GM06990 (cell line): ENCODE measurements around the gene MAPK4.
"Not testable (repeated sequence)": the region's sequence is repeated elsewhere in the genome, so short reads cannot be mapped to it uniquely, and the experiment has no call there.

Source experiments
- DNase-seq: peaks from one replicate; pipeline ENCODE4 v3.0.0-alpha.2; 2011; ENCODE audit not compliant: insufficient read length; ENCODE audit errors: extremely low read depth
- H3K27me3 ChIP-seq: replicated peaks from 2 replicates; pipeline ENCODE4 v1.6.0; 2011; ENCODE audit warnings: low read length; ENCODE audit not compliant: control insufficient read depth, insufficient read depth
- H3K36me3 ChIP-seq: 2 replicates; pipeline ENCODE4 v1.5.1; 2011; ENCODE audit warnings: low read length; ENCODE audit not compliant: control insufficient read depth, insufficient read depth
- H3K4me3 ChIP-seq: replicated peaks from 2 replicates; pipeline ENCODE4 v1.5.1; 2011; ENCODE audit warnings: low read depth, mild to moderate bottlenecking, control low read depth, low read length
- TF ChIP-seq, protein P1 (sequence below): IDR thresholded peaks from 2 replicates; pipeline ENCODE4 v1.5.1; 2011; ENCODE audit warnings: low read length, control low read depth, mild to moderate bottlenecking, inconsistent platforms; ENCODE audit not compliant: insufficient read depth, poor library complexity, severe bottlenecking

MAPK4 gene

DNA sequence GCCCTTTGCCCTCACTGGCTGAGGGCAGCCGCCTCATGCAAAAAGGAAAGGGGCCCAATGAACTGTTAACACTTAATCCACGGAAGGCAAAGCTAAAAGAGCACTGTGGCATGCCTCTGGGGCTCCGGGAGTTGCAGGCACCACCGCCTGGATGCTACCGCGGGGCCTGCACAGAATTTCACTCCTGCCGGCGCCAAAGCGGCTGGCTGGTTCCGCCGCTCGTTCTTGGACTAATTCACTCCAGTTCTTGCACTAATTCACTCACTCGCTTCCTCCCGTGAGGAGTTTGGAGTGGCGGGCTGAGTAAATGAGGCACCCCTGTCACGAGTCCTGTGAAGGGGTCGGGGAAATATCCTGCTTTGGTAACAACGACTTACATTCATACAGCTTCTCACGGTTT lies 14.0 kb upstream of the MAPK4 start:
- TF ChIP-seq, protein P1, sequence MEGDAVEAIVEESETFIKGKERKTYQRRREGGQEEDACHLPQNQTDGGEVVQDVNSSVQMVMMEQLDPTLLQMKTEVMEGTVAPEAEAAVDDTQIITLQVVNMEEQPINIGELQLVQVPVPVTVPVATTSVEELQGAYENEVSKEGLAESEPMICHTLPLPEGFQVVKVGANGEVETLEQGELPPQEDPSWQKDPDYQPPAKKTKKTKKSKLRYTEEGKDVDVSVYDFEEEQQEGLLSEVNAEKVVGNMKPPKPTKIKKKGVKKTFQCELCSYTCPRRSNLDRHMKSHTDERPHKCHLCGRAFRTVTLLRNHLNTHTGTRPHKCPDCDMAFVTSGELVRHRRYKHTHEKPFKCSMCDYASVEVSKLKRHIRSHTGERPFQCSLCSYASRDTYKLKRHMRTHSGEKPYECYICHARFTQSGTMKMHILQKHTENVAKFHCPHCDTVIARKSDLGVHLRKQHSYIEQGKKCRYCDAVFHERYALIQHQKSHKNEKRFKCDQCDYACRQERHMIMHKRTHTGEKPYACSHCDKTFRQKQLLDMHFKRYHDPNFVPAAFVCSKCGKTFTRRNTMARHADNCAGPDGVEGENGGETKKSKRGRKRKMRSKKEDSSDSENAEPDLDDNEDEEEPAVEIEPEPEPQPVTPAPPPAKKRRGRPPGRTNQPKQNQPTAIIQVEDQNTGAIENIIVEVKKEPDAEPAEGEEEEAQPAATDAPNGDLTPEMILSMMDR = no peak
- no peak for DNase-seq
- Histone ChIP-seq H3K36me3 (no peaks in the 10 kb centered on the region), H3K4me3 (no peak overlapping the region), H3K27me3 (no peaks in the 10 kb centered on the region)

DNA sequence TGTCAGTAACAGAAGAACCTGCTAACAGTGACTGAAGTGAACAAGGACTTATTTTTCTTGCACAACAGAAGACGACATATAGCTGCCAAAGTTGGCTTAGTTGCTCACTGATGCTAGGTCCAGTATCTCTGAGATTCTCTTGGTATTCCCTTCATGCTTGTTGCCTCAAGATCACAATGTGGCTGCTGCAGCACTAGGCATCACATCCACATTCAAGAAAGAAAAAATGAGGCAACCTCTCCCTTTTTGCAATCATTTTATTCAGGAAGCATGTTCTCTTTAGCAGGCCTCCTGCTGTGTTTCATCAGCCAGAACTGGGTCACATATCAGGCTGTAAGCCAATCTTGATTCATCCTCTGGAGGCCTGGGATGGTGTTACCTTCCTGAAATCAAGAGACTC lies 11.7 kb upstream of the MAPK4 start:
- Histone ChIP-seq H3K4me3 (no peak overlapping the region), H3K27me3 (no peaks in the 10 kb centered on the region), H3K36me3 (no peaks in the 10 kb centered on the region)
- no peak for DNase-seq
- TF ChIP-seq, protein P1 = no peak

DNA sequence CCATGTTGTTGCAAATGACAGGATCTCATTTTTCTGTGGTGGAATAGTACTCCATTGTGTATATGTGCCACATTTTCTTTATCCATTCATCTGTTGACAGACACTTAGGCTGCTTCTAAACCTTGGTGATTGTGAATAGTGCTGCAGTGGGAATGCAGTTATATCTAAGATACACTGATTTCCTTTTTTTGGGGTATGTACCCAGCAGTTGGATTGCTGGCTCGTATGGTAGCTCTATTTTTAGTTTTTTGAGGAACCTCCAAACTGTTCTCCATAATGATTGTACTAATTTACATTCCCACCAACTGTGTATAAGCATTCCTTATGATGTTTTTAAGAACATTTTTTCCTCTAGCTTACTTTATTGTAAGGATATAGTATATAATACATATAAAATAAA lies 8.2 kb upstream of the MAPK4 start:
- not testable (repeated sequence) for DNase-seq, H3K27me3 ChIP-seq, H3K4me3 ChIP-seq, H3K36me3 ChIP-seq

DNA sequence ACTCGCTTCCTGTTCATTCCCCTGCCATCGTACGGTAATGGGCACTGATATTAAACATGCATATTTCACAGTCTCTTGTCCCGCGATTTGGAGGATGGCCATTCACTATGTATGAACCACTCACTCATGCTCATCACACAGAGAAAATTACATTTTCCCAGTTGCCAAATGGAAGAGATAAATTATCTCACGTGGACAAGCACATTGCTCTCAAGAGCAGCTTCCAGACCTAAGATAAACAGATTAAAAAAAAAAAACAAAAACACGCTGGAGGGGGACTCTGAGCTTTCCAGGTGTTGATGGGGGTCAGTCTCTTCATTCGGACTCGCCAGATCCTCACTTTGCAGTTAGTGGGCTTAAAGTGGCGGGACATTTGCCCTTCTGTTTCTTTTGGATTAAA lies 1.7 kb upstream of the MAPK4 start:
- no peak for DNase-seq
- no peak overlapping the region for H3K4me3 ChIP-seq
- H3K36me3 ChIP-seq = no peaks in the 10 kb centered on the region
- TF ChIP-seq, protein P1 = no peak
- H3K27me3 ChIP-seq = no peaks in the 10 kb centered on the region; the same call in 1 of the 2 replicates

DNA sequence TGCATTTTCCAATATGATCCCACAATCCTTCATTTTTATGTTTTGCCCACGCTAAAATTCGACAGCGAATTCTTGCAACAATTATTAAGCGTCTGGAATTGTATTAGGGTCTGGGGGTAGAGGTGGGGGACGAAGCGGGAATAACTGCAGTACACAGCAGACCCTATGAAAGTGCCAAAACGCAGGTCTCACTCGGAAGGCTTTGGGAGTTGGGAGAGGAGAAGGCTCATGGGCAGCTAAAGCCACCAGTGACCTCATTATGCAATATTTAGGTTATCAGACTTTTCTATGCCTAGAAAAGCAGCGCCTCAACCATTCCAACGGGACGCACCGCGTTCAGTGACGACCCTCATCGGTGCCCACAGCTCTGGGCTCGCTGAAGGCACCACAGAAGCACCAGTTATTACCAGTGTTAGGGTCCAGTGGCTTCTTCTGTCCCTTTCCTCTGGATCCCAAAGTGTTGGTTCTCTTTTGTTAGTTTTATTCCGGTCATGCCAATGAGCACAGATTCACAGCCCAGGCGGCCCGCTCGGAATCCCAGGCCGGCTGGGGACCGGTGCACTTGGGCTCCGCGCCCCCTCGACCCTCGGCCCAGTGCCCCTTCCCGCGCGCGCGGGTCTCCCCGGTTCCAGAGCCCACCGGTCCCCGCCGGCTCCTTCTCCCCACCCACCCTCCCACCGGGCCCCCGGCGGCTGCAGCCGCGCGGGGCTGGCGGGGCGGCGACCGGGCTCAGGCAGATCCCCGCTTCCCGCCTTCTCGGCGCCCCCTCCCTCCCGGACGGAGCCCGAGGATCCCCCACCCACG lies 737 bp upstream of the MAPK4 start:
- DNase-seq = no peak
- Histone ChIP-seq H3K4me3 (no peak overlapping the region), H3K27me3 (no peaks in the 10 kb centered on the region; the same call in 1 of the 2 replicates), H3K36me3 (no peaks in the 10 kb centered on the region)
- TF ChIP-seq, protein P1 = no peak

DNA sequence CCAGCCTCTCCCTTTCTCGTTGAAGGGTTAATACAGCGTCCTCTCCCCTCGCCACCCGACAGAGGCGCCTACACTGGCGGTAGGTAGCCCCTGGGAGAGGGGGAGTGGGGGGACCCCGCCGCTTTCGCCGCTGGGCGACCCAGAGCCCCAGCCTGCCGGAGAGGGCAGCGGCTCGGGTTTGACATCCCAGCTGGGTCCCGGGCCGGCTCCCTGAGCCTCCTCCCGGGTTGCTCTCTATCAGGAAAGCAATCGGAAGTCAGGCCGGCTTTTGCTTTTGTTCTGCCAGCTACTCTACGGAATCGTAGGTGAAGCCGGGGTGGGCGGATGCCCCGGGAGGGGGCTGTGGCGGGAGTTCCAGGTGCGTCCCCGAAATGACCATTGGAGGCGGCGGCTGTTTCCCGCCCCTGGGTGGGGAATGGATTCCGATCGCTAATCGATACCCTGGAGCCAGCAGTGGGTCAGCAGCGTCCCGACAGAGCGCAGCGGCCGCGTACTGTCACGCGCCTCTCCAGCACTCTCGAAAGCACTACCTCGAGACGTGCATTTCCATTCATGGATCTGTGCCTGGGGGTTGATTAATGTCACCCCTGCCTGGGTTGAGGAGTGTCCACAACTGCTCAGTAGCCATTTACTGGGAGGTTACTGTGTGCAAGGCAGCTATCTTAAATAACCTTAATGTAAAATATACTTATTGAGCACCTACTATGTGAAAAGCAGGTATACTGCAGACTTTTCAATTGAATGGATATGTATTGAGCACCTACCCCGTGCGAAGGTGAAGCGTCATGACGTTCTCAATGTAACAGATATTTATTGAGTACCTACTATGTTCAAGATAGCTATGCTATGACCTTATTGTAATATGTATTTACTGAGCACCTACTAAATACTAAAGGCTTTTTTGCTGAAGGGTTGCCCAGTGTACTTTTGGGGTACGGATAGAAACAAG lies 1.1 kb downstream of the MAPK4 start:
- no peak overlapping the region for H3K4me3 ChIP-seq
- no peak for DNase-seq
- no peaks in the 10 kb centered on the region for H3K36me3 ChIP-seq
- TF ChIP-seq, protein P1 = no peak
- H3K27me3 ChIP-seq = no peaks in the 10 kb centered on the region

DNA sequence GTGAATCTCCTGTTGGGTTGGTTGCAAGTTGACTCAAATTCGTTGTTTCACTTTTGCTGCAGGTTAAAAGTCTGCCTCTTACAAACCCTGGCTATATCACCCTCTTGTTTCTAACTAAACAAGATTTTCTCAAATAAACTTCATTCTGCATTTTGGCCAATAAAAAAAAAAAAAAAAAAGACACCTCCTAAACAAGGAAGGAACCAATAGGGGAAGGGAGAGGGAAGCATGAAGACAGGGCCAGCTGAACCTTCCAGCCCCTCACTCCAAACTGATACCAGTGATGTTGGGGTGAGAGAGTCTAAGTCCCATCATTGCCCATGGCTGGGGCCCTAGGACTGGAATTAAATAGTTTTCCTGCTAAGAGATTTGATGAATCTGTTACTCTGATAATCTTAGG lies 2.4 kb downstream of the MAPK4 start:
- H3K27me3 ChIP-seq, H3K4me3 ChIP-seq, H3K36me3 ChIP-seq: not testable (repeated sequence)

More for the DNA sequence above, 2.4 kb downstream of the MAPK4 start:
- not testable (repeated sequence) for DNase-seq
